HG03045 (cell line): Measurements from ENCODE around the gene TJAP1.
A peak's percentile ranks its signal among the peaks of the same experiment; 100 is the strongest.

ENCODE experiments used
- ATAC-seq: cut with Tn5 transposase; IDR thresholded peaks from one replicate; pipeline ENCODE4 v1.9.1; 2021; ENCODE audit warnings: mild to moderate bottlenecking, moderate library complexity; ENCODE audit not compliant: unreplicated experiment

Gene TJAP1

GRCh38 chr6:43503443-43503842 lies 26.1 kb downstream of the TJAP1 start:
- no peak for ATAC-seq

DNA sequence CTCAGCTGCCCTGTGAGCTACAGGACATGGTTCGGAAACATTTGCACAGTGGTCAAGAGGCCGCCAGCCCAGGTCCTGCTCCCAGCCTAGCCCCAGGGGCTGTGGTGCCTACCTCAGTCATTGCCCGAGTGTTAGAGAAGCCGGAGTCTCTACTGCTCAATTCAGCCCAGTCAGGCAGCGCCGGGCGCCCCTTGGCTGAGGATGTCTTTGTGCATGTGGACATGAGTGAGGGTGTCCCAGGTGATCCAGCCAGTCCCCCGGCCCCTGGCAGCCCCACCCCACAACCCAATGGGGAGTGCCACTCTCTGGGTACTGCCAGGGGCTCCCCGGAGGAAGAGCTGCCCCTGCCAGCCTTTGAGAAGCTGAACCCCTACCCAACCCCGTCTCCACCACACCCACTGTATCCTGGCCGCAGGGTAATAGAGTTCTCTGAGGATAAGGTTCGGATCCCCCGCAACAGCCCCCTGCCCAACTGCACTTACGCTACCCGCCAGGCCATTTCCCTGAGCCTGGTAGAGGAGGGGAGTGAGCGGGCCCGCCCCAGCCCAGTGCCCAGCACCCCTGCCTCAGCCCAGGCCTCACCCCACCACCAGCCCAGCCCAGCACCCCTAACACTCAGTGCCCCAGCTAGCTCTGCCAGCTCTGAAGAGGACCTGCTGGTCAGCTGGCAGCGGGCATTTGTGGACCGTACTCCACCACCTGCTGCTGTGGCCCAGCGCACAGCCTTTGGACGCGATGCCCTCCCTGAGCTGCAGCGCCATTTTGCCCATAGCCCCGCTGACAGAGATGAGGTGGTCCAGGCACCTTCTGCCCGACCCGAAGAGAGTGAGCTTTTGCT lies 27.6 kb downstream of the TJAP1 start:
- no peak for ATAC-seq

GRCh38 chr6:43505718-43506117 lies 28.3 kb downstream of the TJAP1 start:
- ATAC-seq: no peak

- ATAC-seq: no peak
These were observed 28.8 kb downstream of the TJAP1 start for GRCh38 chr6:43506171-43506570.

GRCh38 chr6:43506667-43507471 lies 29.5 kb downstream of the TJAP1 start:
- ATAC-seq: peak; percentile 37

DNA sequence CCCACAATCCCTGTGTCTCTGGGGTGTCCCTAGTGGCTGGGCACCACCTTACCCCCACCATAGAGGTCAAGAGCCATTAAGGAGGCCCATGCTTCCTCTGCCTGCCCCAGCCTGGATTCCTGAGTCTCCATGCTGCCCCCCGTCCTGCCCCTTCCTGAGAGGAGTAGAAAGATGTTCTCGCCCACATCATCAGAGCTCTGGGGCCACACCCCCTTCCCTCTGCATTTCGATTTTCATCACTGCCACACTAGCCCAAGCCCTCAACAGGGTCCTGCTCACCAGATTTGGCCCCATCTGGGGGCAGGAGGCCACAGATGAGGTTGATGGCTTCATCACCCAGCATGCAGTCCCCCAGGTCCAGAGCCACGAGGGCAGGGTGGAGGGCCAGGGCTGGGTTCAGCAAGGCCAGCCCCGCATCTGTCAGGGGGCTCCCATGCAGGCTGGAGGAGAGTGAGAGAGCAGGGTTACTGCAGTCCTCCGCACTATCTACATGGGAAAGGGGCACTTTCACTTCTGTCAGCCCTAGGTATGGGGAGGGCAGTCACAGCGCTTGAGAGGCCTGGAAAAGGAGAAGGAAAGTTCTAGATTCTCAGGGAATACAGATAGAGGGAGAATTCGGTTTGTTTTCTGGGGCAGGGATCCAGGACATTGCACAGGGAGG lies 31.2 kb downstream of the TJAP1 start:
- no peak for ATAC-seq

DNA sequence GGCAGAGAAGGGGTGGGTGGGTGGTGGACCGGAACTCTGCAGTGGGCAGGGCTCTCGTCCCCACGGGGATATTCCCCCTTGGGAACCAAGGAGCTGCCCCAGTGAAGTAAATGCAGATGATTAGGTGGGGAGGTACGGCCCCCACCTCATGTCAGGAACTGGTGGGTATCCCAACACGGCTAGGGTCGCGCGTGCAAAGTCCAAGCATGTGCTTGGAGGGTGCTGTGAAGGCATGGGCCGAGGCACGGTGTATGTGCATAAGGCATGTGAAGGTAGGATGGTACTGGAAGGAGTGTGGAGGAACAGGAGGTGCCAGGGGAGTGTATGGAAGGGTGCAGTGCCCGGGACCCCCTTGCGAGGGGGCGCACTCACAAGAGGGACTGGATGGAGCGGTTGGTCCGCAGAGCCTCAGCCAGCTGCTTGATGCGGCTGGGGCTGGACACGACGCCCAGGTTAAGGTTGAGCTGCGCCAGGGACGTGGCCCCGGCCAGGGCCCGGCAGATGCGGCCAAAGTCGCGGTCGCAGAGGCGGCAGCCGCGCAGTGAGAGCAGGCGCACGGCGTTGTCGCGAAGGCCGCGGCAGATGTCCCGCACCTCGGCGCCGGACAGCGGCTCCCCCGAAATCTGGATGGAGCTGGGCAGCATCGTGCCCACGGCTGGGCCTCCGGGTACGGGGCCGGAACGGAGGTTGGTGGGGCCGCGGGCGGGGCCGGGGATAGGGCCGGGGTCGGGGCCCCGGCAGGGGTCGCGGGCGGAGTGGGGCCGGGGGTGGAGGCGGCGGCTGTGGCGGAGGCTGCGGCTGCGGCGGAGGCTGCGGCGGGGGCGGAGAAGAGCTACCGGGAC lies 32.0 kb downstream of the TJAP1 start:
- ATAC-seq: peak; percentile 8

- peak; percentile 62 for ATAC-seq
These were observed 32.8 kb downstream of the TJAP1 start, which contains the start of gene LRRC73 for GRCh38 chr6:43509984-43510826. LRRC73 (minus strand) TSS chr6:43510346; CDS start chr6:43509785, 561 bp downstream.

- no peak for ATAC-seq
These were observed 33.4 kb downstream of the TJAP1 start for GRCh38 chr6:43510827-43511163.

DNA sequence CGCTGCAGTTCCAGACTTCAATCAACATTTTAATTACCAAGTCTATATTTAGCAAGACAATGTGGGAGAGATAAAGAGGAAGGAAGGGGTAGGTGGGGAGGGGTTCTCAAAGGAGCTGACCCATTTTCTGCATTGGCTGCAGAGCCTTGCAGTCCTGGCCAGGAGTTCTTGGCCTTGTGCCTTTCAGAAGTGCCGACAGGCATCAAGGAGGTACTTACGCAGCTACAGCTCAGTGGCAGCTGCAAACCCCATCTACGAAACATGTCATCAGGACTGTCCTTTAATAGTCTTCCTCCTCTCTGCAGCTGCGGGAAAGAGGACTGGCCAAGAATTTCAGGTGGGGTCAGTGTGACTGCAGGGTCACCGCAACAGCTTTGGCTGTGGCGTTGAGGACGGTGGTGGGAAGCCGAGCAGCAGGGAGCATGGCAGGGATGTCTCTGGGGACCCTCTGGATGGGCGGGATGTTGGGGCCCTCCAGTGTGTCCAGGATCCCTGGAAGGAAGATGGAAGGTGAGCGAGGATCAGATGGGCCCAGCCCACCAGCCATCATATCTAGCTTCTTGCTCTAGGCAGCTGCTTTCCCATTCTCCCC lies 34.5 kb downstream of the TJAP1 start:
- ATAC-seq: no peak

GRCh38 chr6:43515808-43516207 lies 38.4 kb downstream of the TJAP1 start:
- ATAC-seq: no peak

DNA sequence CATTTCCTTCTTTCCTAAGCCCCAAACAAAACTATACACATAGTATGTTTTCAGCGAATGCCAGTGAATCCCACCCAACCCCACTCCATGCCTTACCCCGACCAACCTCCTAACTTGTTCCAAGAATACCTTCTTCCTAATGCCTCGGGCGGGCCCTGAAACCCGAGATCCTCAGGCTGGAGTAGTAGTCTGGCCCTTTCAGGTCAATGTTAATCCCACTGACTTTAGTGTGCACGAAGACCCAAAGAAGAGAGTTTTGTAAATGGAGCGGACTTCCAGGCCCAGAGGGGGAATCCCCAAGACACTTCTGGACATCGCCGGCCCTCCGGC lies 39.0 kb downstream of the TJAP1 start:
- no peak for ATAC-seq

- peak; percentile 83 for ATAC-seq
These were observed 39.5 kb downstream of the TJAP1 start, which contains the start of the genes POLR1C and YIPF3 for GRCh38 chr6:43516697-43517504. POLR1C (plus strand) TSS chr6:43517089; CDS start chr6:43517110, 21 bp downstream. YIPF3 (minus strand) TSS chr6:43516926; CDS start chr6:43516807, 119 bp downstream.

- ATAC-seq: no peak
These were observed 40.4 kb downstream of the TJAP1 start for GRCh38 chr6:43517505-43518357.

DNA sequence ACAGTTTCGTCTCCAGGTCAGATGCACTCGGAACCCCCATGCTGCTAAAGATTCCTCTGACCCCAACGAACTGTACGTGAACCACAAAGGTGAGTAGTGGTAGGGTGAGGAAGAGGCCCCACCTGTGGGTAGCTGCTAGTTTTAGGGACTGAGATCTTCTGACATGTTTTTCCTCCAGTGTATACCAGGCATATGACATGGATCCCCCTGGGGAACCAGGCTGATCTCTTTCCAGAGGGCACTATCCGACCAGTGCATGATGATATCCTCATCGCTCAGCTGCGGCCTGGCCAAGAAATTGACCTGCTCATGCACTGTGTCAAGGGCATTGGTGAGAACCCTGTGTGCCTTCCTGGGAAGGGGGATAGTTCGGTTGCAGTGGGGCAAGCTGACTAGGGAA lies 42.7 kb downstream of the TJAP1 start:
- ATAC-seq: no peak

GRCh38 chr6:43521836-43522235 lies 44.5 kb downstream of the TJAP1 start:
- ATAC-seq: no peak

- ATAC-seq: no peak
These were observed 45.3 kb downstream of the TJAP1 start for GRCh38 chr6:43522547-43523261.
